K562 (cell line): ENCODE measurements around the gene TTC9C. TPM values are rescaled to one million over a fixed set of nuclear protein-coding genes. Genes with fewer than 3 reads are reported as not detected.

Source experiments
- BCOR ChIP-seq: fragments of 450-650 bp; IDR thresholded peaks from 2 replicates; pipeline ENCODE4 v1.6.1; 2016
- DPF2 ChIP-seq: fragments of 450-650 bp; IDR thresholded peaks from 2 replicates; pipeline ENCODE4 v1.6.1; 2016
- FOXK2 ChIP-seq, 2 experiments: fragments of 450-650 bp; IDR thresholded peaks in 1 of 2; conservative IDR thresholded peaks in 1 of 2; 2 replicates each; pipeline ENCODE4 v1.6.1; 2016; ENCODE audit warnings: low read depth in 2 of 2, mild to moderate bottlenecking in 1 of 2
- KHSRP ChIP-seq: fragments of 450-650 bp; IDR thresholded peaks from 2 replicates; pipeline ENCODE4 v1.6.1; 2017
- KLF13 ChIP-seq: fragments of 450-650 bp; IDR thresholded peaks from 2 replicates; pipeline ENCODE4 v1.6.1; 2016; ENCODE audit warnings: missing genetic modification characterization, low read depth, mild to moderate bottlenecking, missing compliant biosample characterization, moderate library complexity, borderline replicate concordance
- NELFE ChIP-seq: IDR thresholded peaks from 2 replicates; pipeline ENCODE4 v1.6.1; 2011; ENCODE audit warnings: mild to moderate bottlenecking; ENCODE audit not compliant: insufficient read depth, insufficient read length
- PKNOX1 ChIP-seq: fragments of 450-650 bp; IDR thresholded peaks from 2 replicates; pipeline ENCODE4 v1.6.1; 2016
- RAD51 ChIP-seq: fragments of 450-650 bp; IDR thresholded peaks from 2 replicates; pipeline ENCODE4 v1.7.1; 2016; ENCODE audit warnings: low read depth, mild to moderate bottlenecking, borderline replicate concordance
- RBFOX2 ChIP-seq: fragments of 200-400 bp; formaldehyde crosslinking; IDR thresholded peaks from 2 replicates; pipeline ENCODE4 v1.6.1; 2017; ENCODE audit warnings: low read depth, mild to moderate bottlenecking, low read length, moderate library complexity
- RREB1 ChIP-seq: fragments of 250-450 bp; sonication (Bioruptor Pico); IDR thresholded peaks from 2 replicates; pipeline ENCODE4 v1.4.0; 2020
- SOX6 ChIP-seq: fragments of 450-650 bp; IDR thresholded peaks from 2 replicates; pipeline ENCODE4 v1.6.1; 2014; ENCODE audit warnings: mild to moderate bottlenecking
- polyA plus RNA-seq, 8 experiments: library from polyadenylated mRNA; depleted of rRNA in 4 of 8; stranded (reverse) in 5 of 8; unstranded in 3 of 8; fragments of >200 nt; fragmentation: Nextera tagmentation in 2 of 8; fragmentation: Illumina TruSeq in 1 of 8; extraction: Ambion mirVana in 2 of 8; extraction: Trizol in 1 of 8; gene quantifications; 2 replicates each; pipeline versions ENCODE4 v1.2.1 to v1.2.3, GENCODE V29; 2011 to 2014; ENCODE audit warnings: inconsistent platforms in 1 of 8, missing spikeins in 1 of 8
- total RNA-seq, 7 experiments: library from RNA; depleted of rRNA in 6 of 7; stranded (reverse); fragments of >200 nt in 6 of 7; fragmentation: Illumina TruSeq in 2 of 7; extraction: Trizol in 2 of 7; gene quantifications; 2 replicates each; pipeline versions ENCODE4 v1.2.1 to v1.2.3, GENCODE V29; 2011 to 2021; ENCODE audit warnings: low replicate concordance in 1 of 7
- TF ChIP-seq, protein P1 (sequence below), 2 experiments: fragments of 450-650 bp in 1 of 2; sonication (generic) in 1 of 2; formaldehyde crosslinking in 1 of 2; IDR thresholded peaks in 1 of 2; conservative IDR thresholded peaks in 1 of 2; 2 replicates each; pipeline versions ENCODE4 v1.6.1 to v1.8.1; 2016 to 2023; ENCODE audit warnings: mild to moderate bottlenecking in 2 of 2, moderate library complexity in 2 of 2, inconsistent platforms in 1 of 2, missing genetic modification reagents in 1 of 2
- TF ChIP-seq, protein P2 (sequence below), 2 experiments: fragments of 200-800 bp in 1 of 2; sonication (Bioruptor generic) in 1 of 2; sonication (generic) in 1 of 2; formaldehyde crosslinking in 1 of 2; IDR thresholded peaks in 1 of 2; conservative IDR thresholded peaks in 1 of 2; 2 replicates each; pipeline versions ENCODE4 v1.5.0 to v1.6.1; 2016 to 2020; ENCODE audit warnings: missing compliant biosample characterization in 1 of 2, missing genetic modification characterization in 1 of 2, missing genetic modification reagents in 1 of 2
- TF ChIP-seq, protein P3 (sequence below): fragments of 250-450 bp; sonication (Bioruptor Pico); IDR thresholded peaks from 2 replicates; pipeline ENCODE4 v1.5.0; 2021

Gene TTC9C
- total and polyA plus RNA-seq, 9 of the 15 experiments (the other 6 are each of a cell fraction or from before 2014, with no cell fraction given), result 32.8 to 59.0 (median 37.1) TPM

- peak; percentile 35; the same call in 1 of the 2 replicates for TF ChIP-seq DPF2
- TF ChIP-seq PKNOX1, result no peak
- no peak for TF ChIP-seq SOX6
- TF ChIP-seq, protein P1, sequence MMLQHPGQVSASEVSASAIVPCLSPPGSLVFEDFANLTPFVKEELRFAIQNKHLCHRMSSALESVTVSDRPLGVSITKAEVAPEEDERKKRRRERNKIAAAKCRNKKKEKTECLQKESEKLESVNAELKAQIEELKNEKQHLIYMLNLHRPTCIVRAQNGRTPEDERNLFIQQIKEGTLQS (IDR thresholded peaks at IDR 0.05), result no peak; the same call in none of the 2 replicates
- TF ChIP-seq, protein P1 (CRISPR knock-in tag; conservative IDR thresholded peaks at IDR 0.05), result peak; percentile 52; the same call in 1 of the 2 replicates
- 0 out of 2 replicates have a peak, but pooled peaks have one; percentile 68 for TF ChIP-seq RREB1 (CRISPR knock-in tag)
- peak; percentile 99 for TF ChIP-seq RAD51
- TF ChIP-seq, protein P2, sequence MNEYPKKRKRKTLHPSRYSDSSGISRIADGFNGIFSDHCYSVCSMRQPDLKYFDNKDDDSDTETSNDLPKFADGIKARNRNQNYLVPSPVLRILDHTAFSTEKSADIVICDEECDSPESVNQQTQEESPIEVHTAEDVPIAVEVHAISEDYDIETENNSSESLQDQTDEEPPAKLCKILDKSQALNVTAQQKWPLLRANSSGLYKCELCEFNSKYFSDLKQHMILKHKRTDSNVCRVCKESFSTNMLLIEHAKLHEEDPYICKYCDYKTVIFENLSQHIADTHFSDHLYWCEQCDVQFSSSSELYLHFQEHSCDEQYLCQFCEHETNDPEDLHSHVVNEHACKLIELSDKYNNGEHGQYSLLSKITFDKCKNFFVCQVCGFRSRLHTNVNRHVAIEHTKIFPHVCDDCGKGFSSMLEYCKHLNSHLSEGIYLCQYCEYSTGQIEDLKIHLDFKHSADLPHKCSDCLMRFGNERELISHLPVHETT (CRISPR knock-in tag; conservative IDR thresholded peaks at IDR 0.05 in 1 of 2, IDR thresholded peaks at IDR 0.05 in 1 of 2), result peak in 1 of 2 experiments; percentile 79; a peak in 2 of 4 replicates
- TF ChIP-seq, protein P3, sequence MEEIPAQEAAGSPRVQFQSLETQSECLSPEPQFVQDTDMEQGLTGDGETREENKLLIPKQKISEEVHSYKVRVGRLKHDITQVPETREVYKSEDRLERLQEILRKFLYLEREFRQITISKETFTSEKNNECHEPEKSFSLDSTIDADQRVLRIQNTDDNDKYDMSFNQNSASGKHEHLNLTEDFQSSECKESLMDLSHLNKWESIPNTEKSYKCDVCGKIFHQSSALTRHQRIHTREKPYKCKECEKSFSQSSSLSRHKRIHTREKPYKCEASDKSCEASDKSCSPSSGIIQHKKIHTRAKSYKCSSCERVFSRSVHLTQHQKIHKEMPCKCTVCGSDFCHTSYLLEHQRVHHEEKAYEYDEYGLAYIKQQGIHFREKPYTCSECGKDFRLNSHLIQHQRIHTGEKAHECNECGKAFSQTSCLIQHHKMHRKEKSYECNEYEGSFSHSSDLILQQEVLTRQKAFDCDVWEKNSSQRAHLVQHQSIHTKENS (CRISPR knock-in tag), result no peak
- TF ChIP-seq NELFE, result no peak
- peak; percentile 97 for TF ChIP-seq BCOR
- no peak for TF ChIP-seq KHSRP
- TF ChIP-seq FOXK2 (conservative IDR thresholded peaks at IDR 0.05 in 1 of 2, IDR thresholded peaks at IDR 0.05 in 1 of 2; ENCODE audit: low read depth in 2 of 2), result peak in 1 of 2 experiments; percentile 82; a peak in 1 of 4 replicates
- TF ChIP-seq RBFOX2, result peak; percentile 91
- peak; percentile 76; the same call in 1 of the 2 replicates for TF ChIP-seq KLF13
Observed at GRCh38 chr11:62771144-62772021, 43.1 kb downstream of the TTC9C start, which contains the start of gene TAF6L (continued).
